OCI-M1 (cell line): Measurements from ENCODE around the gene HIVEP1.
A peak's percentile ranks its signal among the peaks of the same experiment; 100 is the strongest.
"Not testable (repeated sequence)": the region's sequence is repeated elsewhere in the genome, so short reads cannot be mapped to it uniquely, and the experiment has no call there.

Source experiments
- DNase-seq: peaks from one replicate; lab custom pipeline; 2025; lab: John Stamatoyannopoulos, UW

Gene HIVEP1

DNA sequence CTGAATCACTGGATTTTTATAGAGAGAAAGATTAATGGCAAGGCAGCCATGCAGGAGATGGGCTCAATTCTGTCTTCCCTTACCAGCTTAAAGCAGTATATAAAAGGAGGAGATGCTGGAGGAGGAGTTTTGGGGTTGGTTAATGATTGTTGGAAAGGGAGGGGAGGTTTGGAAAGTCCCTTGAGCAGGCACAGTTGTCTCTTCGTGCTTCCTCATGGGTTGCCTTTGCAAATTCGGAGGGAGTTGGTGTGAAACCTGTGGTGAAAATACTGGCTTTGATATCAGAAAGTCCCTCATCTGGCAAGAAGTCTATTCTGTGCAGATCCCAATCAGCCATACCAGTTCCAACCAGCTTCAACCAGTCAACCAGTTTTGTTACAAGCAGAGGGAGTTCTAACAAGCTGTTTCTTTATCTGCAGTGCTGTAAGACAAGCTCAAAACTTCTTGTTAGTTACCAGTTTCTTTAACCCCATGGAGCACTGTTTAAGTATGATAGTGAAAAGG is 107.0 kb downstream of the HIVEP1 start:
- DNase-seq = peak; percentile 95

DNA sequence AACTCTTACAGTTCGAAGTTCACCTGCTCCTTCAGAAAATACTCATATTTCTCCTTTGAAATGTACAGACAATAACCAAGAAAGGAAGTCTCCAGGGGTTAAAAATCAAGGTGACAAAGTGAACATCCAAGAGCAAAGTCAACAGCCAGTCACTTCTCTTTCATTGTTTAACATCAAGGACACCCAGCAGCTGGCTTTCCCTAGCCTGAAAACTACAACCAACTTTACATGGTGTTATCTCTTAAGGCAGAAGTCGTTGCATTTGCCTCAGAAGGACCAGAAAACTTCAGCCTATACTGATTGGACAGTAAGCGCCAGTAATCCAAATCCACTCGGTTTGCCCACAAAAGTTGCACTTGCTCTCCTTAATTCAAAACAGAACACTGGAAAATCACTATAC is 113.3 kb downstream of the HIVEP1 start:
- DNase-seq = no peak

DNA sequence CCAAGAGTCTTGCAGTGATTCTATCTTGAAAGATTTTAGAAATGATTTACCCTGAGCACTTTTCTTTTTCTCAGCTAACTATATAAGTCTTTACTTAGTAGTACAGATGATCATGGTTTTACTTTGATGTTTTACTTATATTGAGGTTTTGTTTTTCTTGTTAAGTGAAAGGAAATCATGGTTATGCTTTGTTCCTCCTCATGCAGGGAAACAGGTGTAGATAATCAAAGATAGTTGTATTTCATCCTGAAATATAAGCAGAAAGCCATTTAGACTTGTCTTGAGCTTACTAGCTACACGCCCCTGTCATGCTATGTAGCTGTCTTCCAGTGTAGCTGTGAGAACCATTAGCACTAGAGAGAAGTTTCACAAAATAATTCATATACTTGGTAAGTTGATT is 113.9 kb downstream of the HIVEP1 start:
- DNase-seq = no peak

DNA sequence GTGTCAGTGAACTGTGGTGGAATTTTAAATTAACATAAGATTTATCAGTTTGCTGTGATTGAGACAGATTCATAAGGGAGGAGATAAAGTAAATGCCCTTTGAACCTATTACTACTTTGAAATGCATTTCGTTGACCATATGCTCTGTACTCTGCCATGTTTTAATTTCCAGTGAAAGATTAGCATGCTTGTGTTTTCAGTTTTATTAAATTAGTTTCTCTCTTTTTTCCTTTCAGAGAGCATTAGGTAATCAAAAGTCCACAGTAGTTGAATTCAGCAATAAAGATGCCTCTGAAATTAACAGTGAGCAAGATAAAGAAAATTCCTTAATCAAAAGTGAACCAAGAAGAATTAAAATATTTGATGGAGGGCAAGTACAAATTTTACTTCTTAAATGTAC is 117.4 kb downstream of the HIVEP1 start:
- no peak for DNase-seq

DNA sequence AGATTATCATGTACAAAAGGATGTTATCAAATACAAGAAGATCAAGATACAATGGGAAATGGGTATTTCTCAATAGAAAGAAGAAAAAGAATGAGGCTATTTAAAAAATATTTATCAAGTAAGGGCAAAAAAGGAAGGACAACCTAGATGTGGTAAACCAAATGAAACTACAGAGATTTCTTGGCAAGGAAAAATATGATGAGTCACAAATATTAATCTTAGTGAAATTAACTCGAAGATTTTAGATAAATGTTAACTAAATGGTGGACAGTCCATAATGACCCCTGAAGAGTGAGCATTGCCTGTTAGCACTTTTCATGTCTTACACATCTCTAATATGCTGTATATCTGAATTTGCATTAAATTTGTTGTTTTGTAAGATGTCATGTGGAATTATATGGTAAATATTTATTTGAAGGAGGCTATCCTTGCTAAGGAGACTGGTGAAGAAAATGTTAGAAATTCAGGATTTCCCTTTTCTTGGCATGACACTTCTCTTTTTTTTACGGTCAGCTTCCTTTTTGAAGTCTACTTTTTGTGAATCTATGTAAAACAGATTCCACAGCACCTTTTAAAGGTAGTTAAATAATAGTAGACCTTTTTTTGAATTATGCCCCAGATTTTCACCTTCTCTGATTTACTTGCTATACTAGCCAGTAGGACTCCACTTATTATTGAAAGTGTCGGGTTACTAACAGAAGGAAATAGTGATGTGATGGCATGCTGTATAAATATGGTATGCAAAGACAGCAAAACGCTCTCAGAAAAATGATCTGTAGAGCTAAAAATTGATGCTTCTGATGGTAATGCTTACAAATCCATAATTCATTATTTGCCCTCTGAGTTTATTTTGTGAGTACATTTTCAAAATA is 120.5 kb downstream of the HIVEP1 start:
- no peak for DNase-seq

DNA sequence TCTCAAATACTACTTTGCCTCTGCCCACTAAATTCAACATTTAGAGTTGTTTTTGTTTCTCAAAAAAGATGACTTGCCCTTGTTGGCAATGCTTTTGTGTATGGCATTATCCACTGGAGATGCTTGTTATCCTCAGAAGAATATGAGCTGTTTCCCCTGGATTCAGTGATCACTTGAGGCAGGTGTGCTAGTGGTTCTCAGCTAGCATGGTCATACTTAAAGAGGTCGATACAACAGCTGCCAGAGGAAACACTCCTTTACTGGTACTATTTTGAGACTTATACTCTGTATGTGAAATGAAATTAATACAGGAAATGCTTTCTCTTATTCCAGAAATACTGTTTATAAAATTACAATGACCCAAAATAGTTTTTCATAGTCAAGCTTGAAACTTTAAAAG is 122.5 kb downstream of the HIVEP1 start:
- DNase-seq = no peak

DNA sequence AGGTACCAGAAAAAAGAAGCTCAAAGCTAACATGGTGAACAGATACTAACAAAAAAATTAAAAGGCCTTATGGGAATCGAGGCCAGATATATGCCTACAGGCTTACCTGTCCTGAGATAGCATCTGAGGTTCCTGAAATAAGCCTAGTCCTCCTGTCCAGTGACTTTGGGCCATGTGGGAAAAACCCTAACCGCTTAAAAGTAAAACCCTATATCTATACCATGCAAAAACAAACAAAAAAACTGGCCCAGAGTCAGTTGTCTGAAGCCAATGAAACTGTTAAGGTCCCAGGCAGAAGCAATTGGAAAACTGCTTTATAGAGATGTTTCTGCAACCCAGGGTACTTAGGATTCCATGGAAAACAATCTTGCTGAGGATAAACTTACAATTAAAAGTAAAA is 122.9 kb downstream of the HIVEP1 start:
- no peak for DNase-seq

DNA sequence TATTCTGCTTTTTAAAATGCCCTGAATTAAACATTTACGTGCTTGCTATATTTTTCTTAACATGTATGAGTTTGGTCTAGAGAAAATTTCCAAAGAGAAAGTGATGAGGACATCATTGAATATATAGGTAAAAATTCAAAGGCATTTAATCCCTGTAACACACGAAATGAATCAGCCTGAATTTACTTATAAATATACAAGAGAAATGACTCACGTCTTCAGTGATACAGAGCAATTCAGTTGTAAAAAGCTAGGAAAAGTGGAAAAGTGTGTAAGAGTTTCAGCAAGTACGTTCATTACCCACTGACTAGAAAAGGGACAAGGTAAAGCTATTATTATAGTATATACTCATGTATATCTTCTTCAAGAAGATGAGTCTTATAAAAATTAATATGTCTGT is 124.8 kb downstream of the HIVEP1 start:
- no peak for DNase-seq

DNA sequence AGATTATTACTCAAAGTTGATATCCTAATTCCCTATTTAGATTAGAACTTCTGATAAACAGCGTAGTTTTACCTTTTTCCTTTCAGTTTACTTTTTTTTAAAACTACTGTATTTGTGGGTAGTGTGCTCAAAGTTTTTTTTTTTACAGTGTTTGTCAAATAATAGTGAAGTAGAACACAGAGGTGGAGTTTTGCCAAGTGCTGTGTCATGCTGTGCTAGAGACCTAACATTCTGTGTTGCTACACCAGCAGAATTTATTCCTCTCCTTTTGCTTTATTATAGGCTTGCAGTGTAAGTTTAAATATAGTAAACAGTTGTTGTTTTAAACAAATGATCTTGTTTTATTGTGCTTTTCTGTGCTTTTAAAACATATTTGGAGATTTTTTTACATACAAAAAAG is 125.4 kb downstream of the HIVEP1 start:
- DNase-seq = peak; percentile 73

DNA sequence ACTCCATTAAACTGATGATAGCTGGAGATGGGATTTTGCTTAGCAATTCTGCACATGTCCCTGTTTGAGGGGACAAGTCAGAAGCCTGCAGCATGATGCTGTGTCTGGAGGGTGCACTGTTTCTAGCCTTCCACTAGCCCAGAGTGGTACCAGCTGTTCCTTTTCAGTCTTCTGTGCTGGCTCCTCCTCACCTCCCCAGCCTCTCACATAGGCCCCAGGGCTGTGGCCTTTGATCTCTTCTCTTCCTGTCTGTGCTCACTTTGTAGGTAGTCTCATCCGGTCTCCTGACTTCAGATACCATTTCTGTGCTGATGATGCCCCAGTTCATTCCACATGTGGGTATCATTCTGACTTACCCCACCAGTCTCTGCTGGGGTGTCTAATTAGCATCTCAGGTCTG is 126.3 kb downstream of the HIVEP1 start:
- no peak for DNase-seq

DNA sequence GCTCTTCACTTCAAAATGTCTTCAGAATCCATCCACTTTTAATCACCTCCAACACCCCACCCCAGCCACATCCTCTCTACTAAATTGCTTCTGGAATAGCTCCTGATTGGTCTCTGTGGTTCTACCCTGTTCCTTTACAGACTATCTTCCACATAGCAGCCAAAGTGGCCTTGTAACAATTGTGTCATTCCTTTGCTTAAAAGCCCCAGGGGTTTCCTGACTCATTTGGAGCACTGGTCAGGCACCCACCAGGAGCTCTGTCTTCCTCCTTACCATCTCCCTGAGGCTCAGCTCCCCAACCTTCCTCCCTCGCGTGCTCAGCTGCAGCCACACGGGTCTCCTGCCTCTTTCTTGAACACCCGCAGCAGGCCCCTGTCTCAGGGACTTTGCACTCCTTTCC is 126.8 kb downstream of the HIVEP1 start:
- no peak for DNase-seq

DNA sequence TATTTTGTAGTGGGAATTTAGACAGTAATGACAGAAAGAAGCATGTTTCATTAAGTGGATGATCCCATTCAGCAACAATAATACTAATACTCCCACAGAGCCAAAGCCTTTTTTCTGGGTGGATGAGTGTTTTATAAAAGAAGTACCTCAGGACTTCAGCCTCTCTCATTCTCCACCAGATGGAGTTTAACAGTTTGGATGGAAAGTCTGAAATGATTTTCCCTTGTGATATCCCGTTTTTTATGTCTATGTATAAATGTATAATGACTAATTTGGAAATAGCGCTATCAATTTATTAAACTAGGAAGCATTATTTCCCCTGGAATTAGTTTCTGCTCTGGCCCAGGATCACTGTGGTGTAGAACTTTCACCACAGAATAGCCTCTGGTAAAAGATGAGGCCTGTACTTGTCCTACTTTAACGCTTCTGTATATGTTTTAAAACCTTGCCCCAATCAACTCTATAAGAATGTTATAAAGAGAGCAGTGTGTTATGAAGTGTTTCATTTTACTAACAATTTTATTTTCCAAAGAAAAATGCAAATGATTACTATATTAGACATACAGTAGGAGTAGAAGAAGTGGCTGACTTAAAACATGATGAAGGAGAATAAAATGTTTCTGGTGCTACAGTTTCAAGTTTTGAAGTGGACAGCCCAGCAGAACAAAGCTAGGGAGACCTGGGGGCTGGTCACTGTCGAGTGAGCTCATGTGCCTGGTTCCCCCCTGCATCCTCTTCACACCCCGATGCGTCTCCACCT is 135.6 kb downstream of the HIVEP1 start:
- DNase-seq = no peak

DNA sequence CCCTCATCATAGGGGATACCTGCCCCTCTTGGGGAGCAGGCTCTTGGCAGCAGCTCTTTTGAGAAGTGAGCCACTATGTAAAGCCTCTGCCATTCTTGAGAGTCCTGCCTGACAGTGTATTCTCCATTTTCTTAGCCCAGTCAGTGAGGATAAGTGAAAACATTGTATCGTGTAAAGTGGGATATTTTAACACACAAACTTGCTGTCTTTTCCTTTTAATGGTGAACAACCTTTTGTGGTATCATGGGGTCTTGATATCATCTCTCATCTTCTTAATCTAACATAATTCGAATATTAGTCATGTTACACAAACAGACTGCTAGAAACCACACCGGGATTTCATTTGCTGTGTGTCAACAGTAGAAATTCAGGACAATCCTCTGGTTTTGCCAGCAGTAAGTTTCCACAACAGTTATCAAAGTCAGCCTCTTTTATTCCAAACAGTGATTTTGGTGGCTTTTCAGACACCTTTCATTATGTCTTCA is 136.2 kb downstream of the HIVEP1 start:
- DNase-seq = no peak

DNA sequence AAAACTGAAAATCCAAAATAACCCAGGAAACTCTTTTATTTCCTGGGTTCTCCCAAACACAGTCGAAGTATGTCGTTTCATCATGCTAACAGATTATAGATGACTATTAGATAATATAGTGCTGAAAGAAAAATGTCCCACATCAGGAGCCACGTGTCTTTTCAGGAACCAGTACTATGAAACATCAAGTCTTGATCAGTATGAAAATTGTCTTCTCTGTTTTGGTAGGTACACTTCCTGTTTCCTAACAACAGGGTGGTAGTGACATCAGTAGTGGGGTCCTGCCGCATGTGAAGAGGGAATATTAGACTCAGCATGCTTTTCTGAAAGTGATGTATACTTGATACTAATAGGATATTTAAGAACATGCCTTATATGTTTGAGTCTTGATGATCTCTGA is 136.7 kb downstream of the HIVEP1 start:
- no peak for DNase-seq

DNA sequence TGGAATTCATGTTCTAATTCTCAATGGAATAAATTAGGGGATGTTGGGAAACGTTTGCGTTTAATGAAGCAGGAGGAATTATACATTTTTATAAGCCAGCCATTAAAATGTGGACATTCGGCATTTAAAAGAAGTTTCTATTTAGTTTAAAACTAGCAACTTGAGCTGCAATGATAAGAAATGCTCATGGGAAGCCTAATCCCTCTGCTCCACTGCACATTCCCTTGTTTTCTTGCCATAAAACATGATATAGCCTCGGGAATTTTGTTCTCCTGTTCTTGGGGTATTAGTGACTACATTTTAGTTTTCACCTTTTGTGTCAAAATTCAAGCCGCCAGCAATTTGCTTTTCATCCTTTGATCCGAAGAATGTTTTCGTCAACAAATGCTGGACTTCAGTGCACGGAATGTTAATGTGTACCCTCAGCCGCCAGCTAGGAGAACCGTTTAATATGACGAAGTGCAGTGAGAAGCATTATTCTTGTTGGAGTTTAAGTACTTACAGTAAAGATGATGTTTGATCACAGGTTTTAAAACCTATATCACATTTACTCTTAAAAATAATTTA is 137.9 kb downstream of the HIVEP1 start:
- no peak for DNase-seq

DNA sequence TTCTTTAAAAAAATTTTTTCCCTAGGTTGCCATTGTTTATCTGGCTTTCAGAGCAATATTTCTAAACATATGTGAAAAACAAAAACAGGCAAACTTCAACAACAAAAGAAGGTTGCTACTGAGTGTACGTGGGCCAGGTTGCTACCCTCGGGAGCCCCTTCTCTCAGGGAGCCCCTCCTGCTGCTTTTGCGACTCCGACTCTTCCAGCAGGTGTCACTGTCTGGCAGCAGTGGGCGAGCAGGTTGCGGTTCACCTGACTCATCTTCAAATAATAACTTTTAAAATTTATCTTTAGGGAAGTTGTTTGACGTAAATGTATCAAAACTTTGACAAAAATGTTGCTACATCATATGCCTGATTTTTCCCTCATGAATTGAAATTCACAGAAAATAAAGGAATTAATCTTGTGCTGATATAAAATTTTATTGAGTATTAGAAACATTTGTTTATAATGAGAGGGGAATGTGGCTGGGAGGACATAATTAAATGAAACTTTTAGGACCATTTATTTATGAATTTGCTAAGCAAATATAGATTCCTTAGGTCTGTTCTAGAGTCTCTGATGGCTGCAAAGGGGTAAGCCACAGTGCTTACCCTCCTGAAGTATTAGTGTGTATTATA is 138.8 kb downstream of the HIVEP1 start:
- peak; percentile 14 for DNase-seq

DNA sequence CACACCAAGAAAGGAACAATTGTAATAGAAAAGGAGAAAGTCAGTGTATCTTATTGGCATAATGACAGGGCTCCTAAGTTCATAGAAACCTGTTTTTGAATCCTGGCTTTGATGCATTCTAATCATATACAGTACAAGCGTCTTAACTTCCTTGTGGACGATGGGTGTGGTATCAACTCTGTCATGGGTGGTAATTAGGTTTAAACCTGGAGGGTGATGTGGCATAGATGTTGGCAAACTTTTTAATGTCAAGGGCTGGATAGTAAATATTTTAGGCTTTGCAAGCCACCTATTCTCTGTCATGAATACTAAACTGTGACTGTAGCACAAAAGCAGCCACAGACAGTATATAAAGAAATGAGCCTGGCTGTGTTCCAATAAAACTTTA is 139.3 kb downstream of the HIVEP1 start:
- no peak for DNase-seq

DNA sequence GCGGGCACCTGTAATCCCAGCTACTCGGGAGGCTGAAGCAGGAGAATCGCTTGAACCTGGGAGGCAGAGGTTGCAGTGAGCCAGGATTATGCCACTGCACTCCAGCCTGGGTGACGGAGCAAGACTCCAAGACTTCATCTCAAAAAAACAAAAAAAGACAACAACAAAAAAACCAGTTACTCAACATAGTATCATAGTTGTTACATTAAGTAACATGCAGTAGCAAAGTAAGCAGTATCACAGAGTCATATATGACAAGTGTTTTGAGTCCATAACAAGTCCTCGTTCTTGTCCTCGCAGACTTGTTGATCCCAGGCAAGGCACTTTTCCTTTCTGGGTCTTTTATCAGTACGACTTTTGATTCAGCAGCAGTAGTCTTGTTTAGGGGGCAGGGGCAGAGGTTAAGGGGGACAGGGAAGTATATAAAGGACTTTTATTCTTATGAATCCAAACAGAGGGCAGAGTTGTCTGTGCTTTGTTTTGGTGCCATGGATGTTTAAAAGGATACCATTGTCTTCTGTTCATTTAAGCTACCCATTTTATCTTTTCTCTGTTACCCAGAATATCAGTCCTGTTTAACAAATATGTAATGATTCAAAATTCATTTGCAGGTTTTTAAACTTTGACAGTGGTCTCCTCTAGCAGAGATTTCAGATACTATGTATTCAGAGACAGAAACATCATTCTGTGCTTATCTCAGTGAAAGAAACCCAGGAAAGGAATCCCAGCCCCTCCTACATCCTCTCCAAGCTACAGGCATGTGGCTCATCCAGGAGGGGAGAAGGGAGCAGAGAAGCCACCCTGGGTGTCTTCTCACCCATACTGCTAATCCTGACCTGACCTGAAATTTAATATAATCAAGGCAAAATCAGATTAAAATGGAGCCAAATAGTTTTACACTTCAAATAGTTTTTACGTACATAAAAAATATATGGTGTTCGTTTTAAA is 140.2 kb downstream of the HIVEP1 start:
- DNase-seq = no peak

DNA sequence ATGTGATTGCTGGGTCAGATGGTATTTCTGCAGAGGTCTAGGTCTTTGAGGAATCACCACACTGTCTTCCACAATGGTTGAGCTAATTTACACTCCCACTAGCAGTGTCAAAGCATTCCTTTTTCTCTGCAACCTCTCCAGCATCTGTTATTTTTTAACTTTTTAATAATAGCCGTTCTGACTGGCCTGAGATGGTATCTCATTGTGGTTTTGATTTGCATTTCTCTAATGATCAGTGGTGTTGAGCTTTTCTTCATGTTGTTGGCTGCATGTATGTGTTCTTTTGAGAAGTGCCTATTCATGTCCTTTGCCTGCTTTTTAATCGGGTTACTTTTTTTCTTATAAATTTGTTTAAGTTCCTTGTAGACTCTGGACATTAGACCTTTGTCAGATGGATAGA is 143.7 kb downstream of the HIVEP1 start:
- DNase-seq = not testable (repeated sequence)

DNA sequence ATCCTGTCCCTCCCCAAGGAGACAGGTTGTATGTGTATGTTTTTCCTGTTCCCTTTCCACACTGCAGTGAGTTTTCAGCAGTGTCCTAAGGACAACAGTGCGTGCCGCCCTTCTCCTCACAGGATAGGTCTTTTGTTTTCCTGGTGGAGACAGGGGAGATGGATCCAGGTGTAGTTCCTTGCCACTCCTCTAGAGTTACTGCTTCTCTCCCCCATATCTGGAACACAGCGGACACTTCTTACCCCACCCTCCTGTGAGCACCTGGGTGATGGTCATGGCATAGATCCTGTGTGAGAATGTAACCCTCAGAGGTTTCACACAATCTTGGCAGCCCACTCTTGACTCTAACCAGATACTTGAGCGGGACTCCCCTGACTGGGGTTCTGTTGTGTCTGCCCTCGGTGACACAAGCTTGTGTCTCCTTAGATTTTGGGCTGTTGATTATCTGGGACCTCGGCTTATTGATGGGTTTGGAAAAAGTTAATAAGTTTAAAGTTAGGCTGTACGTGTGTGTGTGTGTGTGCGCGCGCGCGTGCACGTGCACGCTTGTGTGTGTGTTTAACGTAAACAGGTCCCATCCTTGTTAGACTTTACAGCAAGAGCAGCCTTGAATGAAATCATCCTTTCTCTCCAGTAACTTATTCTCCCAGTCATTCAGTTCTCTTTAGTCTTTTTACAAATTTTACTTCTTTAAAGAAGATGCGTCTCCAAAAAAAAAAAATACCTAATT is 146.7 kb downstream of the HIVEP1 start:
- DNase-seq = no peak
